Measurements from ENCODE around the gene CDC25B. TPM values are rescaled to one million over a fixed set of nuclear protein-coding genes. Genes with fewer than 3 reads are reported as not detected.
"Not testable (repeated sequence)": the region's sequence is repeated elsewhere in the genome, so short reads cannot be mapped to it uniquely, and the experiment has no call there.

CDC25B gene
- total and polyA plus RNA-seq, 2 donors (not counting 3 experiments of a cell fraction or from before 2014, with no cell fraction given): 46.7 to 76.5 TPM

GRCh38 chr20:3788685-3789155 is 7.4 kb upstream of the CDC25B start:
- ChIA-PET CTCF (interaction anchor here (1.3 to 7.6 kb wide), 3 partner anchors 21 to 64 kb away, joined by 4 to 214 read pairs (median 70); partner anchors contain the start of genes ADISSP and AP5S1), POLR2A (no interaction called here)
- H3K36me3 ChIP-seq (ENCODE audit: control insufficient read depth in 2 of 2, extremely low read depth in 1 of 2, insufficient read depth in 2 of 2, low read length in 2 of 2): peaks cover 0 to 5% of the 10 kb centered on the region in 2 experiments
- dilution Hi-C loops (cut with MboI; ENCODE audit: extremely low pct_ligation_motif_present, low sequenced_read_pairs) (no loop called here), intact Hi-C loops (cut with micrococcal nuclease) (no loop called here)
- H3K79me2 ChIP-seq (ENCODE audit: control insufficient read depth, insufficient read depth, low read length): peaks cover 24% of the 10 kb centered on the region
- no peak overlapping the region for H3K4me3 ChIP-seq (replicated peaks in 1 of 3; ENCODE audit: insufficient read depth in 1 of 3, low read depth in 1 of 3, low read length in 3 of 3)
- no peaks in the 10 kb centered on the region for H3K9me3 ChIP-seq (replicated peaks; ENCODE audit: control insufficient read depth, insufficient read depth, low read length)
- H3K27me3 ChIP-seq (ENCODE audit: control insufficient read depth in 2 of 2, insufficient read depth in 2 of 2, low read length in 2 of 2): no peaks in the 10 kb centered on the region
- H3K9ac ChIP-seq (replicated peaks; ENCODE audit: extremely low read depth, insufficient read depth, low read length): no peak overlapping the region
- no peak overlapping the region for H3K4me2 ChIP-seq (ENCODE audit: insufficient read depth, low read length)
- BruUV-seq (replicated peaks): no TSS peak
- H2AFZ ChIP-seq (ENCODE audit: low read depth, low read length): no peak overlapping the region
- FAIRE-seq: peak; percentile 31
- no peak for DNase-seq (ENCODE audit: low read depth, low spot score)
- no peaks in the 10 kb centered on the region for H3K9me1 ChIP-seq (replicated peaks; ENCODE audit: control insufficient read depth, extremely low read depth, insufficient read depth, low read length)
- TF ChIP-seq GATA2 (IDR thresholded peaks at IDR 0.05; ENCODE audit: insufficient read depth, insufficient read length, low read depth, low read length) (no peak), MYC (IDR thresholded peaks at IDR 0.05; ENCODE audit: low read depth, low read length) (no peak), POLR2A (IDR thresholded peaks at IDR 0.05; ENCODE audit: low read depth, low read length) (no peak)
- H3K4me1 ChIP-seq (ENCODE audit: control insufficient read depth, extremely low read depth, insufficient read depth, low read length): peaks cover 18% of the 10 kb centered on the region
- no peak overlapping the region for H3K27ac ChIP-seq (ENCODE audit: insufficient read depth, low read depth, low read length)
- H4K20me1 ChIP-seq (replicated peaks; ENCODE audit: control insufficient read depth, extremely low read depth, insufficient read depth, low read length): no peaks in the 10 kb centered on the region

- not testable (repeated sequence) for FAIRE-seq; H2AFZ ChIP-seq (ENCODE audit: low read depth, low read length)
Observed at GRCh38 chr20:3789201-3789600, 6.9 kb upstream of the CDC25B start.

GRCh38 chr20:3794168-3794567 is 1.9 kb upstream of the CDC25B start:
- Histone ChIP-seq H3K79me2 (ENCODE audit: control insufficient read depth, insufficient read depth, low read length) (peaks cover 22% of the 10 kb centered on the region), H3K4me1 (ENCODE audit: control insufficient read depth, extremely low read depth, insufficient read depth, low read length) (peaks cover 20% of the 10 kb centered on the region)
- H3K4me3 ChIP-seq (replicated peaks in 1 of 3; ENCODE audit: insufficient read depth in 1 of 3, low read depth in 1 of 3, low read length in 3 of 3); BruUV-seq (replicated peaks); H3K9me1 ChIP-seq (replicated peaks; ENCODE audit: control insufficient read depth, extremely low read depth, insufficient read depth, low read length); H3K27ac ChIP-seq (ENCODE audit: insufficient read depth, low read depth, low read length); H3K9ac ChIP-seq (replicated peaks; ENCODE audit: extremely low read depth, insufficient read depth, low read length); H3K4me2 ChIP-seq (ENCODE audit: insufficient read depth, low read length); H3K27me3 ChIP-seq (ENCODE audit: control insufficient read depth in 2 of 2, insufficient read depth in 2 of 2, low read length in 2 of 2); H3K36me3 ChIP-seq (ENCODE audit: control insufficient read depth in 2 of 2, extremely low read depth in 1 of 2, insufficient read depth in 2 of 2, low read length in 2 of 2); dilution Hi-C loops (cut with MboI; ENCODE audit: extremely low pct_ligation_motif_present, low sequenced_read_pairs); H2AFZ ChIP-seq (ENCODE audit: low read depth, low read length); H3K9me3 ChIP-seq (replicated peaks; ENCODE audit: control insufficient read depth, insufficient read depth, low read length); FAIRE-seq; H4K20me1 ChIP-seq (replicated peaks; ENCODE audit: control insufficient read depth, extremely low read depth, insufficient read depth, low read length); intact Hi-C loops (cut with micrococcal nuclease); POLR2A ChIA-PET; DNase-seq (ENCODE audit: low read depth, low spot score): not testable (repeated sequence)
- CTCF ChIA-PET: interaction anchor here (1.0 kb wide), 1 partner anchor 8 kb away, joined by 4 read pairs; the partner anchor contains the start of gene CENPB

More at GRCh38 chr20:3789201-3789600, 6.9 kb upstream of the CDC25B start:
- H3K4me2 ChIP-seq (ENCODE audit: insufficient read depth, low read length); DNase-seq (ENCODE audit: low read depth, low spot score); H3K36me3 ChIP-seq (ENCODE audit: control insufficient read depth in 2 of 2, extremely low read depth in 1 of 2, insufficient read depth in 2 of 2, low read length in 2 of 2); H3K9ac ChIP-seq (replicated peaks; ENCODE audit: extremely low read depth, insufficient read depth, low read length); intact Hi-C loops (cut with micrococcal nuclease); H3K4me3 ChIP-seq (replicated peaks in 1 of 3; ENCODE audit: insufficient read depth in 1 of 3, low read depth in 1 of 3, low read length in 3 of 3); H3K9me3 ChIP-seq (replicated peaks; ENCODE audit: control insufficient read depth, insufficient read depth, low read length); H3K9me1 ChIP-seq (replicated peaks; ENCODE audit: control insufficient read depth, extremely low read depth, insufficient read depth, low read length); H3K27me3 ChIP-seq (ENCODE audit: control insufficient read depth in 2 of 2, insufficient read depth in 2 of 2, low read length in 2 of 2); dilution Hi-C loops (cut with MboI; ENCODE audit: extremely low pct_ligation_motif_present, low sequenced_read_pairs); H4K20me1 ChIP-seq (replicated peaks; ENCODE audit: control insufficient read depth, extremely low read depth, insufficient read depth, low read length); BruUV-seq (replicated peaks); H3K27ac ChIP-seq (ENCODE audit: insufficient read depth, low read depth, low read length): not testable (repeated sequence)
- ChIA-PET POLR2A (interaction anchor here (0.7 kb wide), 1 partner anchor 229 kb away, joined by 3 read pairs; no protein-coding TSS in a partner anchor), CTCF (interaction anchor here (1.1 to 7.6 kb wide), 4 partner anchors 22 to 63 kb away, joined by 3 to 214 read pairs (median 37); partner anchors contain the start of genes ADISSP and AP5S1)
- peaks cover 19% of the 10 kb centered on the region for H3K79me2 ChIP-seq (ENCODE audit: control insufficient read depth, insufficient read depth, low read length)
- H3K4me1 ChIP-seq (ENCODE audit: control insufficient read depth, extremely low read depth, insufficient read depth, low read length): peaks cover 18% of the 10 kb centered on the region
